ENCODE measurements around the gene TMEM163. TPM values are rescaled to one million over a fixed set of nuclear protein-coding genes. Genes with fewer than 3 reads are reported as not detected.
"Not testable (repeated sequence)": the region's sequence is repeated elsewhere in the genome, so short reads cannot be mapped to it uniquely, and the experiment has no call there.

TMEM163 gene
- total and polyA plus RNA-seq, 3 donors from 2014 or later: 24.0 to 44.3 (median 37.3) TPM

- 38 to 89% methylated on average over 4 of the region's 4 CpGs for WGBS, 2 donors
- TF ChIP-seq CTCF (IDR thresholded peaks at IDR 0.05) (no peak), POLR2A (IDR thresholded peaks at IDR 0.05) (no peak)
- H3K36me3 ChIP-seq (ENCODE audit: low read depth, missing control alignments): no peaks in the 10 kb centered on the region
- H3K4me1 ChIP-seq: peaks cover 8% of the 10 kb centered on the region
- H3K4me3 ChIP-seq: no peak overlapping the region
- no peaks in the 10 kb centered on the region for H3K27me3 ChIP-seq
- H3K9me3 ChIP-seq: no peaks in the 10 kb centered on the region
- no peak overlapping the region for H3K27ac ChIP-seq
- no peak for DNase-seq
- intact Hi-C loops (cut with DNase I; ENCODE audit: low total_unique reads): no loop called here
Observed at GRCh38 chr2:134763164-134763710, 44.4 kb upstream of the TMEM163 start.

- no peaks in the 10 kb centered on the region for H3K9me3 ChIP-seq
- DNase-seq: no peak
- no peak overlapping the region for H3K27ac ChIP-seq
- no peak overlapping the region for H3K4me3 ChIP-seq
- no peaks in the 10 kb centered on the region for H3K36me3 ChIP-seq (ENCODE audit: low read depth, missing control alignments)
- TF ChIP-seq POLR2A (IDR thresholded peaks at IDR 0.05): no peak
- H3K4me1 ChIP-seq: peaks cover 8% of the 10 kb centered on the region
- intact Hi-C loops (cut with DNase I; ENCODE audit: low total_unique reads): no loop called here
- H3K27me3 ChIP-seq: no peaks in the 10 kb centered on the region
- WGBS, 2 donors: 89 to 93% methylated on average over 2 of the region's 2 CpGs
Observed at GRCh38 chr2:134762508-134762907, 43.7 kb upstream of the TMEM163 start.

GRCh38 chr2:134760385-134760784, 41.6 kb upstream of the TMEM163 start:
- Histone ChIP-seq H3K9me3 (no peaks in the 10 kb centered on the region), H3K4me3 (no peak overlapping the region), H3K27ac (no peak overlapping the region), H3K36me3 (ENCODE audit: low read depth, missing control alignments) (no peaks in the 10 kb centered on the region), H3K4me1 (peaks cover 8% of the 10 kb centered on the region), H3K27me3 (no peaks in the 10 kb centered on the region)
- intact Hi-C loops (cut with DNase I; ENCODE audit: low total_unique reads): no loop called here
- DNase-seq: no peak
- no peak for TF ChIP-seq CTCF (IDR thresholded peaks at IDR 0.05)
- TF ChIP-seq POLR2A (IDR thresholded peaks at IDR 0.05): no peak

- no peak overlapping the region for H3K27ac ChIP-seq
- intact Hi-C loops (cut with DNase I; ENCODE audit: low total_unique reads): no loop called here
- WGBS, 2 donors: 73 to 94% methylated on average over 1 of the region's 1 CpG
Observed at GRCh38 chr2:134758633-134759032, 39.8 kb upstream of the TMEM163 start.

GRCh38 chr2:134751981-134752380, 33.2 kb upstream of the TMEM163 start:
- H3K27ac ChIP-seq; H3K27me3 ChIP-seq; H3K36me3 ChIP-seq (ENCODE audit: low read depth, missing control alignments); H3K9me3 ChIP-seq; intact Hi-C loops (cut with DNase I; ENCODE audit: low total_unique reads); H3K4me1 ChIP-seq; DNase-seq; H3K4me3 ChIP-seq: not testable (repeated sequence)
- 52 to 57% methylated on average over 5 to 8 of the region's 8 CpGs for WGBS, 2 donors

More at GRCh38 chr2:134758633-134759032, 39.8 kb upstream of the TMEM163 start:
- Histone ChIP-seq H3K9me3 (no peaks in the 10 kb centered on the region), H3K4me3 (no peak overlapping the region), H3K4me1 (peaks cover 2% of the 10 kb centered on the region), H3K27me3 (no peaks in the 10 kb centered on the region), H3K36me3 (ENCODE audit: low read depth, missing control alignments) (no peaks in the 10 kb centered on the region)
- DNase-seq: no peak
- TF ChIP-seq CTCF (IDR thresholded peaks at IDR 0.05) (no peak), POLR2A (IDR thresholded peaks at IDR 0.05) (no peak)

GRCh38 chr2:134745546-134745945, 26.7 kb upstream of the TMEM163 start:
- H3K27me3 ChIP-seq: no peaks in the 10 kb centered on the region
- H3K9me3 ChIP-seq: no peaks in the 10 kb centered on the region
- no peak for TF ChIP-seq POLR2A (IDR thresholded peaks at IDR 0.05)
- TF ChIP-seq CTCF (IDR thresholded peaks at IDR 0.05): no peak
- H3K27ac ChIP-seq: no peak overlapping the region
- no peaks in the 10 kb centered on the region for H3K4me1 ChIP-seq
- H3K4me3 ChIP-seq: no peak overlapping the region
- WGBS, 2 donors: 91 to 93% methylated on average over 4 of the region's 4 CpGs
- no peaks in the 10 kb centered on the region for H3K36me3 ChIP-seq (ENCODE audit: low read depth, missing control alignments)
- intact Hi-C loops (cut with DNase I; ENCODE audit: low total_unique reads): no loop called here
- DNase-seq: no peak
